Measurements from ENCODE around the gene PDE6B. TPM values are rescaled to one million over a fixed set of nuclear protein-coding genes. Genes with fewer than 3 reads are reported as not detected.

Gene PDE6B
- total and polyA plus RNA-seq, 2 of the 13 experiments (the other 11 are each of a cell fraction or from before 2014, with no cell fraction given): 0.38 to 0.40 TPM

DNA sequence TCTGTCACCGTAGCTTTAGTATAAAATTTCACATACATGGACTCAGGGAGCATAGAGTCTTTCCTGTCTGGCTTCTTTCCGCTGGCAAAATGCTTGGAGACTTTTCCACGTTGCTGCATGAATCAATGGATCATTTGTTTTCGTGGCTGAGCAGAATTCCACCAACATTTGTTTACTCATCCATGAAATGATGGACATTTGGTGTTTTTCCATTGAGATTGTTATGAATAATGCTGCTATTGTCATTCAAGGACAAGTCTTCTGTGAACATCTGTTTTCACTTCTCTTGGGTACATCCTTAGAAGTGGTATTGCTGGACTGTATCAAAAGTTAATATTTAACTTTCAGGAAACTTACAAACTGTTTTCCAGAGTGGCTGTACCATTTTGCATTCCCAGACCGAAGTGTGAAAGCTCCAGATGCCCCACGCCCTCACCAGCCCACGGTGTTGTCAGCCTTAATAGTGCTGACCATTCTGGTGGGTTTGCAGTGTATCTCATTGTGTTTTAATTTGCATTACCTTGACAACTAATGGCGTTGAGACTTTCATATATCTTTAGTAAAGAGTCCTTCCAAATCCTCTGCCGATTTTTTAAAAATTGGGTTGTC is 43.5 kb upstream of the PDE6B start:
- Histone ChIP-seq H3K4me2 (ENCODE audit: low read depth, low read length) (peak overlapping the region; percentile 74), H3K9me3 (ENCODE audit: low read length) (peaks cover 16% of the 10 kb centered on the region), H4K20me1 (ENCODE audit: insufficient read depth, low read length) (no peaks in the 10 kb centered on the region), H3K9ac (ENCODE audit: insufficient read depth, low read depth, low read length) (peak overlapping the region; percentile 55; the same call in 1 of the 2 replicates), H3K4me1 (ENCODE audit: insufficient read depth, low read length) (peaks cover 73% of the 10 kb centered on the region), H3K27ac (ENCODE audit: extremely low read length, insufficient read depth, low read length) (peak overlapping the region; percentile 64), H3K79me2 (ENCODE audit: insufficient read depth, low read length) (no peaks in the 10 kb centered on the region), H3K4me3 (replicated peaks in 1 of 3; ENCODE audit: insufficient read depth in 1 of 3, low read depth in 2 of 3, low read length in 3 of 3) (peak overlapping the region; percentile 13 to 45 (median 43); a peak in 5 of 6 replicates), H3K36me3 (replicated peaks in 1 of 2; ENCODE audit: control insufficient read depth in 1 of 2, insufficient read depth in 2 of 2, low read length in 2 of 2) (no peaks in the 10 kb centered on the region), H3K27me3 (ENCODE audit: control insufficient read depth in 1 of 2, insufficient read depth in 2 of 2, low read length in 2 of 2) (peaks cover 11 to 36% of the 10 kb centered on the region in 2 experiments), H2AFZ (ENCODE audit: low read length) (no peak overlapping the region)
- ATAC-seq (peak; percentile 44), FAIRE-seq (peak; percentile 59), DNase-seq (ENCODE audit: low spot score) (peak; percentile 93)
- ChIA-PET POLR2A (interaction anchor here (0.7 kb wide), 1 partner anchor 92 kb away, joined by 3 read pairs; the partner anchor contains the start of gene ATP5ME), CTCF (ENCODE audit: low intra/inter-chr PET ratio, low total read pairs) (no interaction called here)
- intact Hi-C loops (cut with micrococcal nuclease; ENCODE audit: unreplicated experiment) (no loop called here), in situ Hi-C loops (cut with HindIII; ENCODE audit: extremely low pct_ligation_motif_present, low pct_unique_long_range_greater_than_20kb) (no loop called here)
- WGBS (ENCODE audit: low lambda C conversion rate): 0% methylated on average over 9 of the region's 9 CpGs
- BruUV-seq (replicated peaks): no TSS peak
- no peak for TF ChIP-seq SIN3A (IDR thresholded peaks at IDR 0.05; ENCODE audit: borderline replicate concordance, low read depth, low read length)
- TF ChIP-seq ARNT (IDR thresholded peaks at IDR 0.05): no peak
- peak; percentile 49; the same call in 1 of the 2 replicates for TF ChIP-seq PPARG (CRISPR knock-in tag; conservative IDR thresholded peaks at IDR 0.05)
- no peak for TF ChIP-seq CHCHD3 (CRISPR knock-in tag; IDR thresholded peaks at IDR 0.05)
- no peak for TF ChIP-seq ZNF430 (CRISPR knock-in tag; IDR thresholded peaks at IDR 0.05)
- TF ChIP-seq, protein P1, sequence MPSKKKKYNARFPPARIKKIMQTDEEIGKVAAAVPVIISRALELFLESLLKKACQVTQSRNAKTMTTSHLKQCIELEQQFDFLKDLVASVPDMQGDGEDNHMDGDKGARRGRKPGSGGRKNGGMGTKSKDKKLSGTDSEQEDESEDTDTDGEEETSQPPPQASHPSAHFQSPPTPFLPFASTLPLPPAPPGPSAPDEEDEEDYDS (CRISPR knock-in tag; IDR thresholded peaks at IDR 0.05): peak; percentile 59; the same call in 1 of the 2 replicates
- TF ChIP-seq PCBP1 (IDR thresholded peaks at IDR 0.05; ENCODE audit: borderline replicate concordance, low read depth, low read length): no peak
- TF ChIP-seq BCL6 (CRISPR knock-in tag; IDR thresholded peaks at IDR 0.05): peak; percentile 70
- peak; percentile 65; the same call in 1 of the 2 replicates for TF ChIP-seq NFIC (IDR thresholded peaks at IDR 0.05; ENCODE audit: low read length)
- TF ChIP-seq ZNF329 (CRISPR knock-in tag; IDR thresholded peaks at IDR 0.05; ENCODE audit: low read depth): no peak
- peak; percentile 75; the same call in 1 of the 2 replicates for TF ChIP-seq TBX2 (CRISPR knock-in tag; IDR thresholded peaks at IDR 0.05; ENCODE audit: borderline replicate concordance)
- TF ChIP-seq, protein P2, sequence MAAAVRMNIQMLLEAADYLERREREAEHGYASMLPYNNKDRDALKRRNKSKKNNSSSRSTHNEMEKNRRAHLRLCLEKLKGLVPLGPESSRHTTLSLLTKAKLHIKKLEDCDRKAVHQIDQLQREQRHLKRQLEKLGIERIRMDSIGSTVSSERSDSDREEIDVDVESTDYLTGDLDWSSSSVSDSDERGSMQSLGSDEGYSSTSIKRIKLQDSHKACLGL (CRISPR knock-in tag; IDR thresholded peaks at IDR 0.05): no peak
- no peak for TF ChIP-seq MXD4 (CRISPR knock-in tag; IDR thresholded peaks at IDR 0.05)
- TF ChIP-seq NR2F6 (IDR thresholded peaks at IDR 0.05): no peak
- TF ChIP-seq NR2F6 (CRISPR knock-in tag; IDR thresholded peaks at IDR 0.05): 0 out of 2 replicates have a peak, but pooled peaks have one; percentile 27
- TF ChIP-seq PHF21A (CRISPR knock-in tag; IDR thresholded peaks at IDR 0.05): 0 out of 2 replicates have a peak, but pooled peaks have one; percentile 28
- TF ChIP-seq KLF16 (CRISPR knock-in tag; IDR thresholded peaks at IDR 0.05): 0 out of 4 replicates have a peak, but pooled peaks of 1 of the 2 experiments have one; percentile 38
- TF ChIP-seq ZNF878 (CRISPR knock-in tag; IDR thresholded peaks at IDR 0.05): peak; percentile 32; the same call in 1 of the 2 replicates
- TF ChIP-seq, protein P3, sequence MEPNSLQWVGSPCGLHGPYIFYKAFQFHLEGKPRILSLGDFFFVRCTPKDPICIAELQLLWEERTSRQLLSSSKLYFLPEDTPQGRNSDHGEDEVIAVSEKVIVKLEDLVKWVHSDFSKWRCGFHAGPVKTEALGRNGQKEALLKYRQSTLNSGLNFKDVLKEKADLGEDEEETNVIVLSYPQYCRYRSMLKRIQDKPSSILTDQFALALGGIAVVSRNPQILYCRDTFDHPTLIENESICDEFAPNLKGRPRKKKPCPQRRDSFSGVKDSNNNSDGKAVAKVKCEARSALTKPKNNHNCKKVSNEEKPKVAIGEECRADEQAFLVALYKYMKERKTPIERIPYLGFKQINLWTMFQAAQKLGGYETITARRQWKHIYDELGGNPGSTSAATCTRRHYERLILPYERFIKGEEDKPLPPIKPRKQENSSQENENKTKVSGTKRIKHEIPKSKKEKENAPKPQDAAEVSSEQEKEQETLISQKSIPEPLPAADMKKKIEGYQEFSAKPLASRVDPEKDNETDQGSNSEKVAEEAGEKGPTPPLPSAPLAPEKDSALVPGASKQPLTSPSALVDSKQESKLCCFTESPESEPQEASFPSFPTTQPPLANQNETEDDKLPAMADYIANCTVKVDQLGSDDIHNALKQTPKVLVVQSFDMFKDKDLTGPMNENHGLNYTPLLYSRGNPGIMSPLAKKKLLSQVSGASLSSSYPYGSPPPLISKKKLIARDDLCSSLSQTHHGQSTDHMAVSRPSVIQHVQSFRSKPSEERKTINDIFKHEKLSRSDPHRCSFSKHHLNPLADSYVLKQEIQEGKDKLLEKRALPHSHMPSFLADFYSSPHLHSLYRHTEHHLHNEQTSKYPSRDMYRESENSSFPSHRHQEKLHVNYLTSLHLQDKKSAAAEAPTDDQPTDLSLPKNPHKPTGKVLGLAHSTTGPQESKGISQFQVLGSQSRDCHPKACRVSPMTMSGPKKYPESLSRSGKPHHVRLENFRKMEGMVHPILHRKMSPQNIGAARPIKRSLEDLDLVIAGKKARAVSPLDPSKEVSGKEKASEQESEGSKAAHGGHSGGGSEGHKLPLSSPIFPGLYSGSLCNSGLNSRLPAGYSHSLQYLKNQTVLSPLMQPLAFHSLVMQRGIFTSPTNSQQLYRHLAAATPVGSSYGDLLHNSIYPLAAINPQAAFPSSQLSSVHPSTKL (CRISPR knock-in tag; IDR thresholded peaks at IDR 0.05): peak; percentile 60
- no peak for TF ChIP-seq ZNF619 (CRISPR knock-in tag; IDR thresholded peaks at IDR 0.05)
